GM18502 (cell line): Measurements from ENCODE around the gene ABCC11.
A peak's percentile ranks its signal among the peaks of the same experiment; 100 is the strongest.
"Not testable (repeated sequence)": the region's sequence is repeated elsewhere in the genome, so short reads cannot be mapped to it uniquely, and the experiment has no call there.

Experiments used
- ATAC-seq: cut with Tn5 transposase; IDR thresholded peaks from one replicate; pipeline ENCODE4 v1.9.1; 2021; ENCODE audit warnings: mild to moderate bottlenecking; ENCODE audit not compliant: unreplicated experiment, poor library complexity

The ABCC11 gene

GRCh38 chr16:48204825-48205151, 42.6 kb downstream of the ABCC11 start:
- no peak for ATAC-seq

GRCh38 chr16:48203974-48204824, 43.1 kb downstream of the ABCC11 start:
- ATAC-seq: no peak

- no peak for ATAC-seq
These were observed 45.7 kb downstream of the ABCC11 start for GRCh38 chr16:48201515-48202201.

GRCh38 chr16:48197294-48197693, 50.0 kb downstream of the ABCC11 start:
- ATAC-seq: no peak

- no peak for ATAC-seq
These were observed 52.3 kb downstream of the ABCC11 start for GRCh38 chr16:48194828-48195556.

GRCh38 chr16:48193846-48194245, 53.5 kb downstream of the ABCC11 start:
- no peak for ATAC-seq

- ATAC-seq: peak; percentile 91
These were observed 58.8 kb downstream of the ABCC11 start for GRCh38 chr16:48188449-48189102.

- no peak for ATAC-seq
These were observed 59.6 kb downstream of the ABCC11 start for GRCh38 chr16:48187779-48188178.

- no peak for ATAC-seq
These were observed 62.7 kb downstream of the ABCC11 start for GRCh38 chr16:48184681-48185080.

- no peak for ATAC-seq
These were observed 64.3 kb downstream of the ABCC11 start for GRCh38 chr16:48182979-48183537.

- ATAC-seq: not testable (repeated sequence)
These were observed 65.4 kb downstream of the ABCC11 start for GRCh38 chr16:48181746-48182520.

- no peak for ATAC-seq
These were observed 66.4 kb downstream of the ABCC11 start for GRCh38 chr16:48180868-48181480.

GRCh38 chr16:48176635-48177408, 70.5 kb downstream of the ABCC11 start:
- no peak for ATAC-seq

- no peak for ATAC-seq
These were observed 73.5 kb downstream of the ABCC11 start for GRCh38 chr16:48173889-48174288.

- ATAC-seq: no peak
These were observed 74.7 kb downstream of the ABCC11 start for GRCh38 chr16:48172682-48173081.

- ATAC-seq: no peak
These were observed 77.4 kb downstream of the ABCC11 start for GRCh38 chr16:48169896-48170295.

GRCh38 chr16:48168075-48168474, 79.3 kb downstream of the ABCC11 start:
- no peak for ATAC-seq

- not testable (repeated sequence) for ATAC-seq
These were observed 80.7 kb downstream of the ABCC11 start for GRCh38 chr16:48166617-48167016.
